Activated naive CD8-positive, alpha-beta T cell treated with anti-CD3 and anti-CD28 coated beads, Interleukin-2, amount 50 U/mL, for 16 hours (primary cell): Measurements from ENCODE around the gene MSMO1.
"Not testable (repeated sequence)": the region's sequence is repeated elsewhere in the genome, so short reads cannot be mapped to it uniquely, and the experiment has no call there.

Source experiments
- DNase-seq: peaks from one replicate; pipeline ENCODE4 v3.0.0-alpha.2; 2020; ENCODE audit warnings: low read depth, low spot score

The MSMO1 gene

DNA sequence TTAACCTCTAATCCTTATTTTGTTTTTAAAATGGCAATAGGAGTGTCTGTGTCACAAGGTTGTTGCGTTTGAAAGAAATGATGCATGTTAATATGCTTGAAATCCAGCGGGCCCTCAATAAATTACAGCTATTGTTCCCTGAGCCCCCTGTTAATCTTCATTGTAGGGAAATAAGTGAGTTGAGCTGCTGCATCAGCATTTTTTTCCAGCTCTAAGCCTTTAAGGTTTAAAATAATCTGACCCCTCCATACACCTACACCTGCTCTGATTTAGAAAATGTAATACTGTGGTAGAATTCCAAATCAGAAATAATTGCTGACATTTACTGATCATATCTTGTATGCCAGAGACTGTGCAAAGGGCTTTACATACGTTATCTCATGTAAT is 2.6 kb upstream of the MSMO1 start:
- no peak for DNase-seq

DNA sequence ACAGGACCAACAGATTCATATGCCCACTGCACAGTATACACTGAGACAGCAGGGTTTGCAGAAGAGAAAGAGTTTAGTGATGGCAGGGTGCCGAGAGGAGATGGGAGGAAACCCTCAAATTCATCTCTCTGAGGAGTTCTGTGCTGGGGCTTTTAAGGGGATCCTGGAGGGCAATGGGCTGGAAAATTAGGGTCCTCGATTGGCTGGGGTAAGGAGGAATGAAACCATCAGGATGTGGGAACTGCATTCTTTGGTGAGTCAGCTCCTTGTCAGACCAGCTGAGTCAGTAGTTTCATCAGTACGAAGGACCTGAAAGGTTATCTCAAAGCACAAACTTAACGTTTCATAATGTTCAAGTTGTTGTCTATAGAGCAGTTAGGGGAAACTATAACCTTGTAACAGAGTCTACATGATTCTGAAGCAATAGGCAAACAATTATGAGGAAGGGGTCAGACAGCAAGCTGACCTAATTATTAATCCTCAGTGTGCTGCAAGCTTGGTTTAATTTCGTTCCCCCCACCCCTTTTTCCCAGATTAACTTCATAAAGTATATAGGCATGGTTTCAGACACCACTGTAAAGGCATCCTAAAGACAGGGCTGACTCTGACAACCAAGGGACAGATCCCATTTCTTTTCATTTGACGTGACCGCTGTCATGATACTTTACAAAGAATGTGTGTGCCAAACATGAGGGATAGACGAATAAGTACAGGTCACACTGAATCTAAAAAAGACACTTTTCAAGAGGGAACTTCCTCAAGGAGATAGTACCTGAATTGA is 1.5 kb upstream of the MSMO1 start:
- DNase-seq = no peak

DNA sequence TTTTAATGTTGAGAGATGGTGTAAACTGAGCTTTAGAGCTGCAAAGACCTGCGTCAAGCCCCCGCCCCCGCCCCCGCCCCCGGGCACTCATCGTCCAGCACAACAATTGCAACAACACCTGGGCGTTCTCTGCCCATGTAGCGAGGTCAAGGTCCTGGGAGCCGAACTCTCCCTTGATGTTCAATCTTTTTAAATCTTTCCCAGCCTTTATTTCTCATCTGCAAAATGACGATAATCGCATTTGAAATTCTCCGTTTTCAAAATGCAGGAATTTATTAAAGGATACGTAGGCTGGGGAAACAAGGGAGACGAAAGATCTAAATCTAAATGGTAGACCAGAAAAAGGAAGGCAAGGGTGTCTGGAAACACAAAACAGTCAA is 648 bp upstream of the MSMO1 start:
- no peak for DNase-seq

DNA sequence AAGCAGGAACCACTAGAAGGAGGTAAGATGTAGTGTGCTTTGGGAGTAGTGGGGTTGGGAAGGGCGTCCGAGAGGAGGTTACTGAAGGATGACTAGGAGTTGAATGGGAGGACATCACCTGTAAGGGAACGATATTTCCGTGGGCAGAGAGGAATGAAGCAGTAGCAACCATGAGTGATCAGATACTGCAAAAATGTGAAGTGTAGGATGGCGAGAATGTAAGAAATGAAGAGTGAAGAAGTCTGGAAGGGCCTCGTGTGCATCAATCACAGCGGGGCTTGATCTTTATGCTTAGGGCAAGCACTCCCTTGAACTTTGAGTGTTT is 594 bp downstream of the MSMO1 start:
- DNase-seq = no peak

DNA sequence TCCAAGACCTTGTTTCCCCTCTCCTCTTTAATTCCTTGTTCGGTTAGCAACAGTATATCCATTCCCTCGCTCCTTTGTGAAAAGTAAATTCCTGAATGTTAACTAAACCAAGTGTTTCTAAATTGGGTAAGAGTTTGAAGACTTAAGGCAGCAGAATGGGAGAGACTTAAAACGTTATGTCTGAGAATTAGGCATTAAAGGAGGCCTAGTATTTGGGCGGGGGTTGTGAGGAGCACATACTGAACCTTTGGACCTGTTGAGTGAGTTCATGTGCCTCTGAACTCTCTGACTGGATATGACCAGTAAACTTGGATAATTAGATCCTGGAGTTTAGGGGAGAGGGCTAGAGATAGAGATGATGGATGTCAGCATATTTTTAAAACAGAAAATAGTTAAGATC is 1.2 kb downstream of the MSMO1 start:
- DNase-seq = no peak

DNA sequence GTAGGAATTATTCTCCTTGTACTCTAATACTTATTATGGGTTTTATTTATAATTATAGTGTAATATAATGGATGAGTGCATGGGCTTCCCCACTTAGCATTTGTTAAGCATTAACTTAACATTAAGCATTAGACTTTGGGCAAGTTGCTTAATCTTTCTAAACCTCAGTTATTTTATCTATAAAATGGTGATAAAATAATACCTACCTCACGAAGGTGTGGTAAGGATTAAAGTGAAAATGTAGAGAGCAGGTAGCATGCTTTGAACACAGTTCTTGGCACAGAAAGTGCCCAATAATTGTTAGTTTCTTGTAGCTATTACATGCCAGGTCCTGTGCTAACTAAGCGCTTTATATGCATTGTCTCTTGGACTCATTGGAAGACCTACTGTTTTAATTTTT is 2.6 kb downstream of the MSMO1 start:
- DNase-seq = no peak

DNA sequence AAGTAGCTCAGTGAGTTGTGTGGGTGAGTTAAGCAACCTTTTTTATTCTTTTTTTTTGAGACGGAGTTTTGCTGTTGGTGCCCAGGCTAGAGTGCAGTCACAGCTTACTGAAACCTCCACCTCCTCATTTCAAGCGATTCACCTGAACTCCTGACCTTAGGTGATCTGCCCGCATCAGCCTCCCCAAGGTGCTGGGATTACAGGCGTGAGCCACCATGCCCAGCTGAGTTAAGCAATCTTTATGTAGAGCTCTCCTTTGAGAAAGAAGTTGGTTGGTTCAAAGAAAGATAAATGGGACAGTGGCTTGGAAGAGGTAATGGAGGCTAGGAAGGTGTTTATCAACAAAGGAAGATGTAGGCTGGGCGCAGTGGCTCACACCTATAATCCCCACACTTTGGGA is 3.2 kb downstream of the MSMO1 start:
- no peak for DNase-seq

DNA sequence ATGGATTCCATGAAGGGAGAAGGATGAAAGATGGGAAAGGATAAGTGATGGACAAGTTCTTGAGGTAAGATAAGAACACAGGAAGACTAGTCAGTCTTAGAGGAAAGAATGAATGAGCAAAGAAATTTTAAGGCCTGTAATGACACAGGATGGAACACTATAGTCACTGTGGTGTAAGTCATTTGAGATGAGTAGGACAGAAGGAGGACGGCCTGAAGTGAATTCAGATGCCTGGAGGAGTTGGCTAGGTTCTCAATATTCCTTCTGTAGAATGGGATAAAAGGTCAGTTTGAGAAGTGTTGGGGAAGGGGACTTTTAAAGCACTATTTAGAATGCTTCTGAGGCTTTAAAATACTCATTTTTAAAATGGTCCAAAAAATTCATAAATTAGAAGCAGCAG is 3.9 kb downstream of the MSMO1 start:
- no peak for DNase-seq

DNA sequence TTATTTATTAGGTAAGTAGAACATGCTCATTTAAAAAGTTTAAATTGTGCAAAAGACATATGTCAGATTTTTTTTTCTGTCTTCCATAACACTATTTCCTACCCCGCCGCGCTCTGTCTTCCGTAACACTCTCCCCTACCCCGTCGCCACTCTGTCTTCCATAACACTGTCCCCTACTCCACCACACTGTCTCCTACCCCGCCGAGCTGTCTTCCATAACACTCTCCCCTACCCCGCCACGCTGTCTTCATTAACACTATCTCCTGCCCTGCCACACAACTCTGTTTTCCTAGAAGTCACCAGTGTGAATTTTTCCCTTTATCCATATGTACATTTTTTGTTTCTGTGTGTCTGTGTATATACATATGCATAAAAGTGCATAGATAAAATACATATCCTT is 4.4 kb downstream of the MSMO1 start:
- DNase-seq = no peak

DNA sequence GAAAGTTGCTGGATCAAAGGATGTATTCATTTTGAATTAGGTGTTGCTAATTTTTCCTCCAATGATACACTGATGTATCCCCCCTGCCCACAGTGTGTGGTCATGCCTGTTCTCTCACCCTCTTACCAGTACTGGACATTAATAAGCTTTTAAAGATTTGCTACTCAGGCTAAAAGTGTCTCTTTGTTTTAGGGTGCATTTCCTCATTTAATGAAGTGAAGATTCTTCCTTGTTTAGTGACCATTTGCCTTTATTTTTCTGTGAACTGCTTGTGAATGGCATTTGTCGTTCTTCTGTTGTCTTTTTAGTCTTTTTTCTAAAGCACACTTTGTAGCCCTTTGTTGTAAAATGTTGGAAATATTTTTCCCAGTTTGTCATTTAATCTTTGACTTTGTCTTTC is 5.0 kb downstream of the MSMO1 start:
- no peak for DNase-seq

DNA sequence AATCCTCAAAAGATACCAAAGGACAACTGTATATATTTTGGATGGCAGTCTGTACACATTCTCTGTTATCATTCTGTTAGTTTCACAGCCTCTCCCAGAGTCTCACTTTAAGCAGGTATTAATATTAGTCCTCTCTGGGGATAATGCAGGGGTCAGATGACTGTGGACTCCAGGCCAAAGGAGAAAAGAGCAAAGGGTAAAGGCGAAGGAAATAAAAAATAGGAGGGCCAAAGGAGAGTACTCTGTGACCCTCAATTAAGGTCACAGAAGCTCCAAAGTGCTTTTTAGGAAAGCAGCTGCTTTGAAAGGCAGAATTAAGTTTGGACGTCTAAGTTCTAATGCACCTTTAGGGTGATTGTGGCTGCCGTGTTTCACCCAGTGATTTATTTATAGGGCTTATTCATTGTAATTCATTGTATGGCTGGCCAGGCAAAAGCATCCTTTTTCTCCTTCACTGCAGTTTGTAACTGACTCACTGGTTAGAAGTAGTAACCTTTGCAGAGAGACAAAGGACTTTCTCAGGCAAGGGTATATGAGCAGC is 7.8 kb downstream of the MSMO1 start:
- no peak for DNase-seq

DNA sequence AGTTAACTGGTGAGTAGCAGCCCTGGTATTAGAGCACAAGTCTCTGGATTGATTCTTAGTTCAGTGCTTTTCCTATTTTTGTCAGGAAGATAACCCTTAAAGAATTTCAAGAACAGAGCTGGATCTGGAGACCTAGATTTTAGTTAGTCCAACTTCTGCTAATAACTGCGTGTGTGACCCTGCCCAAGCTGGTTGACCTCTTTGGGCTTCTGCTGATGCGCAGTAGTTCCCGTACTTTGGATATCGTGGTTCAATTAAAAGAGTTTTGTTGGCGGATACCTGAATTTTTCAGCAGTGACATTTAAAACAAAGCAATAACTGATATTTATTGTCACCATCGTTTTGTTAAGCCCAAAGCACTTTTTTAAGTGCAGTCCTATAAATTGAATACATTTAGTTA is 9.3 kb downstream of the MSMO1 start:
- DNase-seq = no peak

DNA sequence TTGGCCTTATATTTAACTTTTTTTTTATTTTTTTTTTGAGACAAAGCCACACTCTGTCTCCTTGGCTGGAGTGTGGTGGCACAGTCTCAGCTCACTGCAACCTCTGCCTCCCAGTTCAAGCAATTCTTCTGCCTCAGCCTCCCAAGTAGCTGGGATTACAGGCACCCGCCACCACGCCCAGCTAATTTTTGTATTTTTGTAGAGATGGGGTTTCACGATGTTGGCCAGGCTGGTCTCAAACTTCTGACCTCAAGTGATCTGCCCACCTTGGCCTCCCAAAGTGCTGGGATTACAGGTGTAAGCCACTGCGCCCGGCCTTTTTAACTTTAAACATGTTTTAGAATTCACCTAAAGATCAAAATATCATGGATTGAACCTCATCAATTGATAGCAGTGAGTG is 14.9 kb downstream of the MSMO1 start:
- DNase-seq = not testable (repeated sequence)

DNA sequence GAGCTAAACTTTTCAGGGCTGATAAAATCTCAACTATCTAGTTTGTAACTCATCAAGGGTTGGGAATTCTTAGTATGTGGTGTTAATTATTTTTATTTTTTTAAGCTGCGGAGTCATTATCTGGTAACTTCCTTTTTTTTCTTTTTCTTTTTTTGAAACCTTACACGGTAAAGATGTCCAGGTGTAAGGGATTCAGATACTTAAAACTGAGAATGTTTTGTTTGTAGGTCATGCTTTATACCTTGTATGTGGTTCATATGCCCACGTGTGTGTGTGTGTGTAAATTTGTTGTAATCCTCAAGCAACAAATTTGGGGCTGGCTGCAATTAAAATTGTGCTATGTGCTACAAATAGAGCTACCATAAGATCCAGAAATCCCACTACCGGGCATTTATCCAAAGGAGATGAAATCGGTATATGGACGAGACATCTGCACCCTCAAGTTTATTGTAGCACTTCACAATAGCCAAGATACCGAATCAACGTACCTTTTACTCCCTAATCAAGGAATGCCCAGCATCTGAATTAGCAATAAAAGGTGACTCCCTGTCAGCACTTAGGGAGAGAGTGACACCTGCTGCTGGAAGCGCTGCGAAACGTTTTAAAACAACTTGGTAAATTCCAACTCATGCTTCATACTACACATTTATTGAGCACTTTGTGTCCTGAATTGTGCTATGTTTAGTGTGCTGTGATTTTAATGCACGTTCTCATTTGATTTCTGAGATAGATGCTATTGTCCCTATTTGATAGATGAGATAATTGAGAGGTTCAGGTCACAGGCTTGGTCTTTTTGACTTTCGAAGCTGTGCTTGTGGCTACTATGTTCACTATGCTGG is 16.1 kb downstream of the MSMO1 start:
- DNase-seq = no peak

DNA sequence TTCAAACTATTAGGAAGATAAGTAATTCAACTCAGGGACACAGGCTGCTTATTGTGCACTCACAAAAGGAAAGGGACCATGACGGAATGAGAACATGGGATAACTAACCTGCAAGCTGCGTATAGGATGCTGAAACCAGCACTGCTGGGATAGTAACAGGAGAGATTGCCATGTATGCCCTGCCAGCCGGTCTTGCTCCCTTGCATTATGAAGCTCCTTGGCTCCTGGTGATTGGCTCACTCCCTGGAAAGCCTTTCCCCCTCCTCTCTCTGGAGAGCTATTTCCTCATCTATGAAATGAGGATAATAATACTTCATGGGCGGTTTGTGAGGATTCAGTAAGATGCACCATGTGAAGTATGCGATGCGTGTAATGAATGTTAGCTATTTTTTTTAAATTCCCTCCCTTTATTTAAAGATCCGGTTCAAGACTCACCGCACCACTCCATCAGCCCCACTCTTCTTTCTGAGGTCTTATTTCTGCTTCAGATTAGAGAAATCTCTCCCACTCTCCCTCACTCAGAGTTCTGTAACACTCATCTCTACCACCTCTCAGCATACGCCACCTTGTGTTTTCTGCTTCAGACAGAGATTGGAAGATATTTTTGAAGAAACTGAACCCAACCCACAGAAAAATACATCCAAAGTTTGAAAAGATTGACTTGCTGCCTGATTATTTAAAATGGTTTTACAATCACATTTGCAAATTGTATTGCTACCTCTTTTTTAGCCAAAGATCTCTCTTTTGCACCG is 18.4 kb downstream of the MSMO1 start:
- DNase-seq = no peak

DNA sequence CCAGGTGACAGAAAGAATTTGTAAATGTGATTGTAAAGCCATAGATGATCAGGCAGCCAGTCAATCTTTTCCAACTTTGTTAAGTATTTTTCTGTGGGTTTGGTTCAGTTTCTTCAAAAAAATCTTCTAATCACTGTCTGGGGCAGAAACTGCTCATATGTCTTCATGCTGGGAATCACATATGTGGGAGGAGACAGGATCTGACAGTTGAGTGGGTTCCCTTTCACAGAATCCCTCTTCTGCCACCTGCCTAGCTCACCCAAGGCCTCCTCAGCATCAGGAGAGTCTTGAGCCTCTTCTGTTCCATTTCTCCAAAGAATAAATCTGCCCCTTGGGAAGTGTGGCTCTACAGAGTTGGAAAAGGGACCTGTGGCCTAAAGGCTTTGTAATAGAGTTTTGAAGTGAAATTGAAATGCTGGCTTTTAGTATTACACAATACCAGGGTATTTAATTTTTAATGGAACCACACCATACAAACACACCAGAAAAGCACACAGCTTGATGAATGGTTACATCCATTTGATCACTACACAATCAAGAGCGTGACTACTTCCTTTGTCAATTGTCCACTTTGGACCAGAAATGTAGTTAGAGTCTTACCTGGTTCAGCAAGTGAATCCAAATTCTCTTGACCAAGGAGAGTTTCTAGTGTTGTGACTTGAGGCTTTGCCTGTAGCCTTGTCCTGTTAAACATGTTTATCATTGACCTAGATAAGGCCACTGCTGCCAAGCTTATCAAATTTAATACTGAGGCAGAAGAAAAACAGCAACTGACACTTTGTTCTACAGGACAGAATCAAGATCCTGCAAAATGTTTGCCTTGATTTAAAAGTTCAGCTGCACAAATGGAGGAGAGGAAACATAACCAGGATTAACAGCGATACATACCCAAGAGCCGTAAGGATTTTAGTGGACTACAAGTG is 20.4 kb downstream of the MSMO1 start:
- no peak for DNase-seq

DNA sequence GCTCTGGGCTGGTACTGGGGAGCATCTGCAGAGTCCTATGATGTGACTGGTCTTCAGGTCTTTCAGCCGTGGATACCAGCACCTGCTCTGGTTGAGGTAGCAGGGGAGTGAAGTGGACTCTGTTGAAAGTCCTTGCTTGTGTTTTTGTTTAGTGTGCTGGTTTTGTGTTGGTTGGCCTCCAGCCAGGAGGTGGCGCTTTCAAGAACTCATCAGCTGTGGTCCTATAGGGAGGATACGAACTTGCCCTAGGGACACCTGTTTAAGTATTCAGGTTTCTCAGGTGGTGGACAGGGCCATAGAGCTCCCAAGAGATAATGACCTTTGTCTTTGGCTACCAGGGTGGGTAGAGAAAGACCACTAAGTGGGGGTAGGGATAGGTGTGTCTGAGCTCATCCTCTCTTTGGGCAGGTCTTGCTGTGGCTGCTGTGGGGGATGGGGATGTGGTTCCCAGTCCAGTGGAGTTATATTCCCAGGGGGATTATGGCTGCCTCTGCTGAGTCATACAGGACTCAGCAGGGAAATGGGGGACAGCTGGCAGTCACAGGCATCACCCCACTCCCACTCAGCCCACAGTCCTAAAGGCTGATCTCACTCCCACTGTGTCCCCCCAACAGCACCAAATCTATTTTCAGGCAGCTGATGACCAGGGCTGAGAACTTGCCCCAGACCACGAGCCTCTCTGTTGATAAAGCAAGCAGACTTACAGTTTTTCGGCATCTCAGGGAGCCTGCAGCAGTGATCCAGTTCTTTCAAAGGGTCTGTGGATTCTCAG is 24.1 kb downstream of the MSMO1 start:
- no peak for DNase-seq

DNA sequence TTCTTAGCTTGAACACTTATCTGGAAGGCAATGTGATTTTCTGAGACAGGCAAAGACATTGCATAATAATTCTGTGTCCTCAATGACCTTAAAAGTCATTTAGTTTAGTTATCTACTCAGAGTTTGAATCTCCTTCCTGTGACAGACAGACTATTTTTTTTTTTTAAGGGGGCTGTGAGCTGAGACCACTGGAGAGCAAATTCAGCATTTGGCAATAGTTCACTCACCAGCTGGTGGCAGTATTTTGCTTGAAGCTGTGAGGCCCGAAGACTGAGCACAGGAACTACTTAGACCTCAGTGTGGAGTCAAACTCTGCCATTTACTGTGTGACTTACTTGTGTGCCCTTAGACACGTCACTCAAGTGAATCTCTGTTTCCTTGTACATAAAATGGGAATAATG is 28.4 kb downstream of the MSMO1 start:
- no peak for DNase-seq

DNA sequence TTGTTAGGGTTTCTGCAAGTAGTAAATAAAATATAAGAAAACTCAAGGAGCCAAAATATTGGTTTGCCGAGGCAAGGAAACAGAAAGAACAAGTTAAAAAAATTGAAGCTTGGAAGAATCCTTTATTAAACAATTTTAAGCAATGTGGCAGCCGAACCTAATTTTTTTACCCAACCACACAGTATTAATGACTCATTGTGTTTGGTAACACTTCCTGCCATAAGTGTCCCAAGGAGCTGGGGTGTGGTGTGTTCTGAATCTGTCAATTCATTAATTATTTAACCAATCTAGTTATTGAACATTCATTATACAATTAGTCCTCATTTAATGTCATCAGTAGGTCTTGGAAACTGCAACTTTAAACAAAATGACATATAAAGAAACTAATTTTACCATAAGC is 32.0 kb downstream of the MSMO1 start:
- DNase-seq = no peak

DNA sequence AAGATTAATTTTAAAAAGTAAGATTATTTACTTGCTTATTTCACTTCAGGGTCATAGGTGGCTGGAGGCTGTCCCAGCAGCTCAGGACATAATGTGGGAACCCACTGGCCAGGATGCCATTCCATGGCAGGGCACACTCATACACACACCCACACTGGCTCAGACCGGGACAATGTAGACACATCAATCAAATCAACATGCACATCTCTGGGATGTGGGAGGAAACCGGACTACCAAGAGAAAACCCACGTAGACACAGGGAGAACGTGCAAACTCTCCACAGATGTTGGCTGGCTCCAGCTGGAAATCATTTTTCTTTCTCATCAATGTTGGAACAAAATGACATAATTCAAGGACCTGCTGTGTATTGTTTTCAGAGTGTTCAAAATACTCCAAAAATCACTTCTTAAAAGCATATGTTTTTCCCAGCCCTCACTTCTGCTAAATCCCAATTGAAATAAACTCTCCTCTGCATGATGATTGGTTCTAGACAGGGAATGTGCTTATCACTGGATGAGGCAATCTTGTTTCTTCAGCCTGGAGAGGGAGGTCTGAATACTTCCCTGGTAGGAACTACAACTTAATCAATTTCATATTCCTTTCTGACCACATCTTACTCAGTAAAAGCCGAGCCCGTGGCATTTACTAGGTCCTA is 32.7 kb downstream of the MSMO1 start:
- no peak for DNase-seq
